Aorta (tissue), 5 donors: ENCODE results near the gene TMEM120A. TPM values are rescaled to one million over a fixed set of nuclear protein-coding genes. Genes with fewer than 3 reads are reported as not detected.

Source experiments
- ATAC-seq: fragments of 200-7000 bp; cut with Tn5 transposase; one replicate; pipeline ENCODE4 v1.9.1; 2022; ENCODE audit warnings: moderate library complexity; ENCODE audit not compliant: low FRiP score
- DNase-seq, 2 donors: peaks; one replicate each; pipeline ENCODE4 v3.0.0-alpha.2; 2020
- H3K27ac ChIP-seq, 2 donors: one replicate each; pipeline ENCODE4 v1.5.1; 2013; ENCODE audit warnings: low read length in 2 of 2, mild to moderate bottlenecking in 2 of 2, moderate library complexity in 2 of 2, control low read depth in 1 of 2, inconsistent platforms in 1 of 2, low read depth in 1 of 2
- H3K27me3 ChIP-seq, 2 donors: one replicate each; pipeline ENCODE4 v1.6.1; 2013; ENCODE audit warnings: control low read depth in 1 of 2, low read length in 1 of 2, mild to moderate bottlenecking in 1 of 2, moderate library complexity in 1 of 2; ENCODE audit not compliant: insufficient read depth in 2 of 2, control insufficient read depth in 1 of 2
- H3K36me3 ChIP-seq, 2 donors: one replicate each; pipeline ENCODE4 v1.6.1; 2013; ENCODE audit warnings: control low read depth in 1 of 2, low read length in 1 of 2, mild to moderate bottlenecking in 1 of 2; ENCODE audit not compliant: insufficient read depth in 2 of 2, control insufficient read depth in 1 of 2
- H3K4me1 ChIP-seq, 2 donors: one replicate each; pipeline ENCODE4 v1.6.1; 2013; ENCODE audit warnings: low read length in 2 of 2, control low read depth in 1 of 2, mild to moderate bottlenecking in 1 of 2, moderate library complexity in 1 of 2; ENCODE audit not compliant: insufficient read depth in 2 of 2, control insufficient read depth in 1 of 2
- H3K4me3 ChIP-seq, 2 donors: one replicate each; pipeline ENCODE4 v1.5.1; 2013; ENCODE audit warnings: low read length in 2 of 2, control low read depth in 1 of 2, mild to moderate bottlenecking in 1 of 2
- H3K9me3 ChIP-seq: one replicate; pipeline ENCODE4 v1.6.1; 2013; ENCODE audit warnings: mild to moderate bottlenecking, low read length; ENCODE audit not compliant: control insufficient read depth
- WGBS, 2 donors: extraction: QIAGEN DNeasy Blood & Tissue Kit; methylation state at CpG; one replicate each; pipeline ENCODE4 v1.1.7; 2013; 5-methylcytosine and 5-hydroxymethylcytosine counted together
- intact Hi-C, 2 donors: fragments of 100-400 bp; cut with DNase I; formaldehyde crosslinking; loops; one replicate each; pipeline versions ENCODE4 v1.14.2 to v1.15.0; 2022
- polyA plus RNA-seq, 2 donors: library from polyadenylated mRNA; stranded (reverse); fragments of 200-250 nt; gene quantifications; one replicate each; pipeline ENCODE4 v1.2.3, GENCODE V29; 2013
- total RNA-seq, 2 donors: library from RNA; stranded (reverse); fragmentation: NEBNext Ultra II Directional; extraction: Animal tissue kit (Norgen Biotek cat#: 25700); gene quantifications; one replicate each; pipeline ENCODE4 v1.2.1, GENCODE V29; 2021
- donor health status: healthy with polysubstance abuse.
- donor health status: Bipolar disorder and iron deficiency.
- donor health status: DM: no; HTN: no; CAD: no.
- donor health status: DM: no; HTN: no; CAD: no.
- donor health status: DM: yes; HTN: yes; CAD: no.

The TMEM120A gene
- total and polyA plus RNA-seq, 4 donors, result 53.8 to 144 (median 79.5) TPM

DNA sequence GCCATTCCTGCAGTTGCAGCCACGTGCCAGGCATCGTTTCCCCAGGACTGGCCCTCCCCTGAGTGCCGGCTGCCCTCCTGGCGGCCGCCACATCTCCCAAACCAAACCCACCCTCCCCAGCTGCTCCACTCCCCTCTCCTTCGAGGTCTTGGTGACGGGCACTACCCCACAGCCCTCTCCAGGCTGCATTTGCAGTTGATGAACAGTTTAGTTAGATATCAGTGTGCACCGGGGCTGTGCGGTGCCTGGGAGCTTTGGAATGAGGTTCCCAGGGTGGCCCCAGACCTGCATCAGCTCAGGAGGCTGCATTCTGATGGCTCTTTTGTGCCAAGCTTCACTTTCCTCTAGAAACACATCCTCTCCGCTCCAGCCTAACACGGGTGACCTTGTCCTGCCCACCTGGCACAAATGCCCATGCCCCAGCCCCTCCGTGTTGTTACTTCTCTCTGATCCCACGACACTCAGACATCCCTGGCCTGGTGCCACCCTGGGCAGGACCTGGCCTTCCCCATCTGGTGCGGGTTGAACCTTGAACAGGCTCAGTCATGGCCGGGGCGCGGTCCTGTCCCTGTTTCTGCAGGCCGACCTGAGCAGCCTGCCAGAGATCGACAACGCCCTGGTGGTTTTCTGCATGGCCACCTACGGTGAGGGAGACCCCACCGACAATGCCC, 14.5 kb downstream of the TMEM120A start:
- WGBS, 2 donors, result 81 to 82% methylated on average over 22 of the region's 22 CpGs
- no peaks in the 10 kb centered on the region for H3K27me3 ChIP-seq
- no peak overlapping the region for H3K27ac ChIP-seq
- no peak for ATAC-seq
- DNase-seq, result no peak
- H3K9me3 ChIP-seq, result no peaks in the 10 kb centered on the region
- peaks cover 0 to 2% of the 10 kb centered on the region in 2 donors for H3K36me3 ChIP-seq
- intact Hi-C loops, result no loop called here
- no peak overlapping the region for H3K4me3 ChIP-seq
- H3K4me1 ChIP-seq, result no peaks in the 10 kb centered on the region

GRCh38 chr7:75977743-75978142, 16.7 kb downstream of the TMEM120A start:
- ATAC-seq, result peak; percentile 66
- DNase-seq, result peak in 1 of 2 donors; percentile 79

DNA sequence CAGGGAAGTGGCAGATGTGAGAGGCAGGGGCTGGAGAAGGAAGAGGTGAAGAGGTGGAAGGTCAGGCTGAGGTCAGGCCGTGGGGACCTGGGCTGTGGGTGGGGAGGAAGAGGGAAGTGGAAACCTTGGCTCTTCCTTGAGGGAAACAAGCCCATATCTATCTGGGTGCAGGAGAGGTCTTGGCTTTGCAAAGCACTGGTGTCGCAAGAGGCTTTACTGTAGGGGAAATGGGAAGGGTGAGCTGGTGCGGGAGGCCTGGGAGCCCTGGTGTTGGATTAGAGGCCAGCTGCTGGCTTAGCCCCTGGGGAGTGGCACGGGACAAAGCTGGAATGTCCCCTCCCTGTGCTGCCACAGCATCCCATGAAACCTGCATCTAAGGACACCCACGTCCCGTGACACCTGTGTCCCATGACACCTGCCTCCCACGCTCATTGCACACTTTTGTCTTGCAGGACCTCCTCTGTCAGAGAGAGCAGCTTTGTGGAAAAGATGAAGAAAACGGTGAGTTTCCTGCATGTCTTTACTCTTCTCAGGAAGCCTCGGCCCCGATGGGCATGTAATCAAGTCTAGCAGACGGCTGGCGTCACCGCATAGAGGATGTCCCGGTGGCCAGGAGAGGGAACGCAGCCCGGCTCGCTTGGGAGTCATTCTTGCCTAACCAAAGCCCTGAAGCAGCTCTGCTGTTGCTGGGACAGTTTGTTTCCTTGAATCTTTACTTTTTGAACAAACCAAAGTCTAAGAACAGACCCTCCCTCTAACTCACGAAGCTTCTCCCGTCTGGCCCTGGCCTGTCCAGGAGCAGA, 22.2 kb downstream of the TMEM120A start:
- Histone ChIP-seq H3K4me3 (no peak overlapping the region), H3K4me1 (no peaks in the 10 kb centered on the region), H3K36me3 (peaks cover 0 to 2% of the 10 kb centered on the region in 2 donors), H3K9me3 (no peaks in the 10 kb centered on the region), H3K27ac (no peak overlapping the region), H3K27me3 (no peaks in the 10 kb centered on the region)
- DNase-seq (peak; percentile 65 to 87), ATAC-seq (peak; percentile 61)
- intact Hi-C loops, result no loop called here
- 79 to 82% methylated on average over 19 of the region's 19 CpGs for WGBS, 2 donors

More at GRCh38 chr7:75977743-75978142, 16.7 kb downstream of the TMEM120A start:
- intact Hi-C loops, result no loop called here
- Histone ChIP-seq H3K4me3 (no peak overlapping the region), H3K4me1 (no peaks in the 10 kb centered on the region), H3K36me3 (peaks cover 0 to 2% of the 10 kb centered on the region in 2 donors), H3K27me3 (no peaks in the 10 kb centered on the region), H3K9me3 (no peaks in the 10 kb centered on the region), H3K27ac (no peak overlapping the region)
- 0 to 12% methylated on average over 8 of the region's 8 CpGs for WGBS, 2 donors

DNA sequence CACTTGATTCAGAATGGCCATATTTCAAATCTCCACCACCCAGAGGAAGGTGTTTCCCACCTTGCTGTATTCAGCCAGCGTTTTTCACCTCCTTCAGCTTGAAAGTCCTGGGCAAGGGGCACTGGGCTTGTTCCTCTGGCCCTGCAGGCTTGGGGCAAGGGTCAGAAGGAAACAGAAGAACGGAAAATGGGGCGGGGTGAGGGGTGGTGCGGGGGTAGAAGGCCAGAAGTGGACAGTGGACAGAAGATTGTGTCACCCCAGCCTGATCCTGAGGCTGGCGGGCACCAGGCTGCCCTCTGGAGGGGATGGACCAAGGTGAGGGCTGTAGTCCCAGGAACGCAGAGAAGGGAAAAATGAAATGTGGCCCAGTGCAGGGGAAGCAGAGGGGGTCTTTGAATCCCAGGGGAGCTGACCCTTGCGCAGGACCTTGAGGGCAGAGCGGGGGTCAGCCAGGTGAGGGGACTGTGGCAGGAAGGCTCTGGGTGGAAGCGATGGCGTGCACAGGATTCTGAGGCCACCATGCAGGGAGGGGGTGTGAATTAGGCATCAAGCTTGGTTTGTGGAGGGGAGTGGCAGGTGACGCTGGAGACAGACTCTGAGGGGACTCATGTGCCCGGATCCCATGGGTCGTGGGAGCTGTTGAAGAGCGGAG, 23.0 kb downstream of the TMEM120A start:
- DNase-seq (peak in 1 of 2 donors; percentile 49), ATAC-seq (no peak)
- intact Hi-C loops, result no loop called here
- peaks cover 0 to 2% of the 10 kb centered on the region in 2 donors for H3K36me3 ChIP-seq
- H3K4me3 ChIP-seq, result no peak overlapping the region
- H3K9me3 ChIP-seq, result no peaks in the 10 kb centered on the region
- no peaks in the 10 kb centered on the region for H3K27me3 ChIP-seq
- H3K27ac ChIP-seq, result no peak overlapping the region
- no peaks in the 10 kb centered on the region for H3K4me1 ChIP-seq
- WGBS, 2 donors, result 90 to 91% methylated on average over 14 of the region's 14 CpGs

DNA sequence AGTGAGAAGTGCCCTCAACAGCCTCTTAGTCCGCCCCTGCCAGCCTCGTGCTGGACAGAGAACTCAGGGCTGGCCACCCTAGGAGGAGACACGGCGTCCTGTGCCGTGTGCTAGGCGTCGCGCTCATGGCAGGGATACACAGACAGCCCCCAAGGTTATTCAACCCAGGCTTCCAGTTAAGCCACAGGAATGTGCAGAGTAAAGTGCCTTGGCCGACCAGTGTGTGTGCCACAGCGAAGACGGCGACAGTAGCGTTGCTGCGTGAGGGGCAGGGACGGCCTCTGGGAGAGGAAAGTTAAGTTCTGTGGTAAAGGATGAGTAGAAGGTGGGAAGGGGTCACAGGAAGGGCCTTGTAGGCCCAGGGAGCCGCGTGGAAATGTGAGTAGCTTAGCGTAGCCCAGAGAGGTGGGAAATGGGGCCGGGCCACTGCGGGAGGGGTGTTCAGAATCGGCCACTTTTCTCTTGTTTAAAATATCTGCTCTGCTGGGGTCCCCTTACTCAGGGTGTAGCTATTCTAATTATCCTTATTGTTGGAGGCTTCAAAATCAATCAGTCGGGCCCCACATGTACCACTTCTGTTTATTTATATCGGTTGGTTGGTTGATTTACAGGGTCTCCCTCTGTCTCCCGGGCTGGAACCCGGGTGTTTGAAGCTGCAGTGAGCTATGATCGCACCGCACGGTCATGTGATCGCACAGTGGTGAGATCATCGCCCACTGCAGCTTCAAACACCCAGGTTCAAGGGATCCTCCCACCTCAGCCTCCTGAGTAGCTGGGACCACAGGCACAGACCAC, 24.5 kb downstream of the TMEM120A start:
- H3K27ac ChIP-seq, result no peak overlapping the region
- H3K9me3 ChIP-seq, result no peaks in the 10 kb centered on the region
- peak in 1 of 2 donors; percentile 21 for DNase-seq
- intact Hi-C loops, result loop anchor here in 1 of 2 donors (5.0 kb wide), 1 partner anchor 53 kb away; the partner anchor contains the start of gene POR
- no peaks in the 10 kb centered on the region for H3K4me1 ChIP-seq
- H3K4me3 ChIP-seq, result no peak overlapping the region
- no peaks in the 10 kb centered on the region for H3K27me3 ChIP-seq
- peaks cover 0 to 2% of the 10 kb centered on the region in 2 donors for H3K36me3 ChIP-seq
- 92 to 93% methylated on average over 30 of the region's 30 CpGs for WGBS, 2 donors
- ATAC-seq, result no peak

GRCh38 chr7:75969182-75969581, 25.2 kb downstream of the TMEM120A start:
- Histone ChIP-seq H3K27me3 (no peaks in the 10 kb centered on the region), H3K36me3 (peaks cover 0 to 2% of the 10 kb centered on the region in 2 donors), H3K4me1 (no peaks in the 10 kb centered on the region), H3K4me3 (no peak overlapping the region), H3K27ac (no peak overlapping the region), H3K9me3 (no peaks in the 10 kb centered on the region)
- WGBS, 2 donors, result 77 to 79% methylated on average over 13 of the region's 13 CpGs
- ATAC-seq (no peak), DNase-seq (peak in 1 of 2 donors; percentile 44)
- intact Hi-C loops, result loop anchor here in 1 of 2 donors (5.0 kb wide), 1 partner anchor 52 kb away; the partner anchor contains the start of gene POR

- H3K36me3 ChIP-seq, result no peaks in the 10 kb centered on the region
- H3K27ac ChIP-seq, result no peak overlapping the region
- no peak overlapping the region for H3K4me3 ChIP-seq
- DNase-seq (no peak), ATAC-seq (no peak)
- H3K4me1 ChIP-seq, result no peaks in the 10 kb centered on the region
- 89 to 90% methylated on average over 12 of the region's 12 CpGs for WGBS, 2 donors
- H3K27me3 ChIP-seq, result no peaks in the 10 kb centered on the region
- no peaks in the 10 kb centered on the region for H3K9me3 ChIP-seq
- intact Hi-C loops, result loop anchor here in 1 of 2 donors (5.0 kb wide), 1 partner anchor 51 kb away; the partner anchor contains the start of gene POR
Observed at GRCh38 chr7:75968561-75969001, 25.8 kb downstream of the TMEM120A start.

- Histone ChIP-seq H3K27ac (no peak overlapping the region), H3K27me3 (no peaks in the 10 kb centered on the region), H3K9me3 (no peaks in the 10 kb centered on the region), H3K36me3 (no peaks in the 10 kb centered on the region), H3K4me3 (no peak overlapping the region), H3K4me1 (no peaks in the 10 kb centered on the region)
- intact Hi-C loops, result loop anchor here in 1 of 2 donors (5.0 kb wide), 1 partner anchor 51 kb away; the partner anchor contains the start of gene POR
- 80 to 85% methylated on average over 10 of the region's 10 CpGs for WGBS, 2 donors
- no peak for ATAC-seq
- no peak for DNase-seq
Observed at GRCh38 chr7:75968012-75968411, 26.4 kb downstream of the TMEM120A start.
